Kidney epithelial cell (primary cell): Measurements from ENCODE around the gene ADRA2C. TPM values are rescaled to one million over a fixed set of nuclear protein-coding genes. Genes with fewer than 3 reads are reported as not detected.

Experiments
- DNase-seq: peaks from one replicate; pipeline ENCODE4 v3.0.0-alpha.2; 2010; ENCODE audit warnings: low read depth
- H3K27me3 ChIP-seq: 2 replicates; pipeline ENCODE4 v1.6.0; 2011; ENCODE audit warnings: low read length; ENCODE audit not compliant: control insufficient read depth, insufficient read depth
- H3K36me3 ChIP-seq: 2 replicates; pipeline ENCODE4 v1.5.1; 2011; ENCODE audit warnings: low read length; ENCODE audit not compliant: control insufficient read depth, insufficient read depth
- H3K4me3 ChIP-seq: 2 replicates; pipeline ENCODE4 v1.5.1; 2011; ENCODE audit warnings: low read depth, mild to moderate bottlenecking, control low read depth, low read length
- total RNA-seq: library from RNA; depleted of rRNA; stranded (reverse); fragments of >200 nt; gene quantifications from 2 replicates; pipeline ENCODE4 v1.2.3, GENCODE V29; 2015
- TF ChIP-seq, protein P1 (sequence below): IDR thresholded peaks from 2 replicates; pipeline ENCODE4 v1.5.1; 2011; ENCODE audit warnings: mild to moderate bottlenecking, moderate library complexity, low read length, control low read depth, inconsistent platforms; ENCODE audit not compliant: insufficient read depth, poor library complexity, severe bottlenecking

Gene ADRA2C
- total RNA-seq, 1 donor from 2014 or later = 1.0 TPM

DNA sequence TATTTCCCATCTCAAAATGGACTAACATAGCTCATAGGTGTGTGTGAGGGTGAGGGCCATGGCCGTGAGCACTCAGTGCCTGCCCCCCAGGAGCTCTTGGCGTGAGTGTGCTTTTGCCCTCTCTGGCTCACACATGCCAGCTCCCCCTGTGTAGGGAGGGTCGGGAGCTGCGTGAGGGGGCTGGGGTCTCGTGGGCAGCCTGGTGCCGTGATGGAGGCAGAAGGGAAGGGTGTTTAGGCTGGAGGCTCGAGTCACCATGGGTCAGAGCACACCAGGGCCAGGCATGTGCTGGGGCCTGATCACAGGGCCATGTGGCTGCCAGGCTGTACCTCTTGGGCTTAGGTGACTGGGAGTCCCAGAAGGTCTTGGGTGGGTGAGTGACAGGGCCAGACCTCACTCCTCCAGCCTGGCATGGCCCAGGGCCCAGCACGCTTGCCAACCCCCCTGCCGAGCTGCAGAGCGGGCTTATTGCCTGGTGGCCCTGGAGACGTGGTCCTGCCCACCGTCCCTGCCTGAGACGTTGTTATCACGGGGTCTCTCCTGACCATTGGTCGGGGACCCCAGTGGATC lies 44.0 kb downstream of the ADRA2C start:
- TF ChIP-seq, protein P1, sequence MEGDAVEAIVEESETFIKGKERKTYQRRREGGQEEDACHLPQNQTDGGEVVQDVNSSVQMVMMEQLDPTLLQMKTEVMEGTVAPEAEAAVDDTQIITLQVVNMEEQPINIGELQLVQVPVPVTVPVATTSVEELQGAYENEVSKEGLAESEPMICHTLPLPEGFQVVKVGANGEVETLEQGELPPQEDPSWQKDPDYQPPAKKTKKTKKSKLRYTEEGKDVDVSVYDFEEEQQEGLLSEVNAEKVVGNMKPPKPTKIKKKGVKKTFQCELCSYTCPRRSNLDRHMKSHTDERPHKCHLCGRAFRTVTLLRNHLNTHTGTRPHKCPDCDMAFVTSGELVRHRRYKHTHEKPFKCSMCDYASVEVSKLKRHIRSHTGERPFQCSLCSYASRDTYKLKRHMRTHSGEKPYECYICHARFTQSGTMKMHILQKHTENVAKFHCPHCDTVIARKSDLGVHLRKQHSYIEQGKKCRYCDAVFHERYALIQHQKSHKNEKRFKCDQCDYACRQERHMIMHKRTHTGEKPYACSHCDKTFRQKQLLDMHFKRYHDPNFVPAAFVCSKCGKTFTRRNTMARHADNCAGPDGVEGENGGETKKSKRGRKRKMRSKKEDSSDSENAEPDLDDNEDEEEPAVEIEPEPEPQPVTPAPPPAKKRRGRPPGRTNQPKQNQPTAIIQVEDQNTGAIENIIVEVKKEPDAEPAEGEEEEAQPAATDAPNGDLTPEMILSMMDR = no peak
- Histone ChIP-seq H3K4me3 (no peak overlapping the region), H3K27me3 (no peaks in the 10 kb centered on the region), H3K36me3 (no peaks in the 10 kb centered on the region)
- no peak for DNase-seq

DNA sequence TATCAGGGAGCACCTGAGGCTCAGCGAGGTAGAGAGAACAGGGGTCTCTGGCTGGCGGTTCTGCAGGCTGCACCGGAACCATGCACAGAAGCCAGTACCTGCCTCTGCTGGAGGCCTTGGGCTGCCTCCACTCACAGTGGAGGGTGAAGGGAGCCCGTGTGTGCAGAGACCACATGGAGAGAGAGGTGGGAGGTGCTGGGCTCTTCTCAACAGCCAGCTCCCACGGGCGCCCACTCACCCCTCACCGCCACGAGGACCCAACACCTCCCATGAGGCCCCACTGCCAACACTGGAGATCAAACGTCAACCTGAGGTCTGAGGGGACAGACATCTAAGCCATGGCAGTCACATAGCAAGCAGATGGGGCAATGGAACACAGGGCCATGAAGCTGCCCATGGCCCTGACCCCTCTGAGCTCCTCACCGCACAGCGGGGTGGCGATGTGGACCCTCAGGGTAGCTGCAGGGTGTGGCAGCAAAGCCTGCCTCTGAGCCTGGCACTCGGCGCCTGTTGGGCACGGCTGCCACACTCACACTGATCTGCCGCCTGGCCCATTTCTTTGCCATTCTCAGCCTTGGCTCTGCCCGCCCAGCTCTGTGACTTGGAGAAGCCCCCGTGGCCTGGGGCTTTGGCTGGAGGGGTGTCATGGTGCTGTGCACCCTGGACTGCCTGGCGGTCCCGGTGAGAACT lies 44.8 kb downstream of the ADRA2C start:
- Histone ChIP-seq H3K27me3 (no peaks in the 10 kb centered on the region), H3K4me3 (no peak overlapping the region), H3K36me3 (no peaks in the 10 kb centered on the region)
- TF ChIP-seq, protein P1 = no peak
- DNase-seq = no peak

DNA sequence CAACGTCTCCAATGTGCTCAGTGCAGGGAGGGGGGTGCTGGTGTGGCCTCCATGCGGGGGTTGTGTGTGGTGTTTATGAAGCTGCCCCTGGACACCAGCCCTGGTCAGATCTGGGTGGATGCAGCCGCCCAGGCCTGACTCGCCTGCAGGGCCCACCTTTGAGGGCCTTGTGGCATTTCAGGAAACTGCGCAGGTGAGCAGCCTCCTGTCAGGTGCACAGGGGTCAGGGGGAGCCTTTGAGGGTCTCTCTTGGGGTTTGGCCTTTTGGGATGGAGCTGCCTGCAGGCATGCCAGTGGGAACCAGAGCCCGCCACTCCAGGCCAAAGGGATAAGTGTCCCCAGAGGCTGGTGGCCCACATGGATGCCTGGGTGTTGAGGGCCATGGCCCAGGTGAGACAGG lies 45.4 kb downstream of the ADRA2C start:
- TF ChIP-seq, protein P1 = no peak
- no peaks in the 10 kb centered on the region for H3K27me3 ChIP-seq
- no peak for DNase-seq
- H3K36me3 ChIP-seq = no peaks in the 10 kb centered on the region
- H3K4me3 ChIP-seq = no peak overlapping the region

GRCh38 chr4:3812211-3812934 lies 46.2 kb downstream of the ADRA2C start:
- Histone ChIP-seq H3K36me3 (no peaks in the 10 kb centered on the region), H3K4me3 (no peak overlapping the region), H3K27me3 (no peaks in the 10 kb centered on the region)
- TF ChIP-seq, protein P1 = no peak
- no peak for DNase-seq

- Histone ChIP-seq H3K27me3 (no peaks in the 10 kb centered on the region), H3K36me3 (no peaks in the 10 kb centered on the region), H3K4me3 (no peak overlapping the region)
- TF ChIP-seq, protein P1 = no peak
- DNase-seq = no peak
Observed at GRCh38 chr4:3813151-3814052, 47.2 kb downstream of the ADRA2C start.
